Vagina (tissue), 2 donors: ENCODE measurements around the gene TENT5C. TPM values are rescaled to one million over a fixed set of nuclear protein-coding genes. Genes with fewer than 3 reads are reported as not detected.

ENCODE experiments used
- DNase-seq, 2 donors: peaks; one replicate each; pipeline ENCODE4 v3.0.0-alpha.2; 2017; ENCODE audit errors: extremely low spot score in 2 of 2
- H3K27ac ChIP-seq: fragments of 200-600 bp; sonication (generic); one replicate; pipeline ENCODE4 v1.5.1; 2019
- H3K27me3 ChIP-seq: fragments of 200-600 bp; sonication (generic); one replicate; pipeline ENCODE4 v1.5.1; 2019
- H3K36me3 ChIP-seq, 2 donors: fragments of 200-600 bp; sonication (generic); one replicate each; pipeline ENCODE4 v1.5.1; 2017 to 2019
- H3K4me1 ChIP-seq: fragments of 200-600 bp; sonication (generic); one replicate; pipeline ENCODE4 v1.5.1; 2019
- H3K4me3 ChIP-seq, 2 donors: fragments of 200-600 bp; sonication (generic); 1 replicate in 1 of 2; 2 replicates in 1 of 2; pipeline ENCODE4 v1.5.1; 2016 to 2019
- H3K9me3 ChIP-seq: fragments of 200-600 bp; sonication (generic); one replicate; pipeline ENCODE4 v1.5.1; 2019
- POLR2A ChIP-seq, 2 donors: fragments of 450-650 bp; IDR thresholded peaks; one replicate each; pipeline ENCODE4 v1.6.1; 2017; ENCODE audit warnings: antibody characterized with exemption in 2 of 2, mild to moderate bottlenecking in 2 of 2, moderate library complexity in 2 of 2
- POLR2AphosphoS5 ChIP-seq, 2 donors: sonication (generic); formaldehyde crosslinking; IDR thresholded peaks; one replicate each; pipeline ENCODE4 v1.9.0; 2017; ENCODE audit warnings: antibody characterized with exemption in 2 of 2, mild to moderate bottlenecking in 2 of 2, low read depth in 1 of 2; ENCODE audit not compliant: insufficient read depth in 1 of 2
- intact Hi-C: fragments of 100-400 bp; cut with DNase I; formaldehyde crosslinking; loops from one replicate; pipeline ENCODE4 v1.15.1; 2023
- total RNA-seq: library from RNA; depleted of rRNA; stranded (reverse); fragments of >200 nt; gene quantifications from one replicate; pipeline ENCODE4 v1.2.3, GENCODE V29; 2016
- TF ChIP-seq, protein P1 (sequence below), 3 experiments: fragments of 450-650 bp in 2 of 3; fragments of 200-600 bp in 1 of 3; sonication (generic) in 1 of 3; IDR thresholded peaks; one replicate each; pipeline ENCODE4 v1.5.1; 2017 to 2019; ENCODE audit warnings: antibody characterized with exemption in 3 of 3, mild to moderate bottlenecking in 2 of 3, moderate library complexity in 2 of 3

Gene TENT5C
- total RNA-seq, 1 donor from 2014 or later = 4.2 TPM

DNA sequence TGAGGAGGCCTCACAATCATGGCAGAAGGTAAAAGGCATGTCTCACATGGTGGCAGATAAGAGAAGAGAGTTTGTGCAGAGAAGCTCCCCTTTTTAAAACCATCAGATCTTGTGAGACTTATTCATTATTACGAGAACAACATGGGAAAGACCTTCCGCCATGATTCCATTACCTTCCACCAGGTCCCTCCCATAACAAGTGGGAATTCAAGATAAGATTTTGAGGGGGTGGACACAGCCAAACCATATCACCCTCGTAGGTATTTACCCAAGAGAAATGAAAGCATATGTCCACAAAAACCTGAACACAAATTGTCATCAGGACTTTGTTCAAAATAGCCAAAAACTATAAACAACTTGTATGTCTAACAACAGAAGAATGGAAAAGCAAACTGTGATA lies 45.9 kb upstream of the TENT5C start:
- Histone ChIP-seq H3K4me3 (no peak overlapping the region), H3K27me3 (no peaks in the 10 kb centered on the region), H3K27ac (no peak overlapping the region), H3K9me3 (no peaks in the 10 kb centered on the region), H3K36me3 (no peaks in the 10 kb centered on the region), H3K4me1 (no peaks in the 10 kb centered on the region)
- intact Hi-C loops = loop anchor here (5.0 kb wide), 1 partner anchor 1777 kb away; no protein-coding TSS in a partner anchor
- TF ChIP-seq POLR2A (IDR thresholded peaks at IDR 0.05) (no peak), POLR2AphosphoS5 (IDR thresholded peaks at IDR 0.05; ENCODE audit: insufficient read depth in 1 of 2, low read depth in 1 of 2) (no peak)
- TF ChIP-seq, protein P1, sequence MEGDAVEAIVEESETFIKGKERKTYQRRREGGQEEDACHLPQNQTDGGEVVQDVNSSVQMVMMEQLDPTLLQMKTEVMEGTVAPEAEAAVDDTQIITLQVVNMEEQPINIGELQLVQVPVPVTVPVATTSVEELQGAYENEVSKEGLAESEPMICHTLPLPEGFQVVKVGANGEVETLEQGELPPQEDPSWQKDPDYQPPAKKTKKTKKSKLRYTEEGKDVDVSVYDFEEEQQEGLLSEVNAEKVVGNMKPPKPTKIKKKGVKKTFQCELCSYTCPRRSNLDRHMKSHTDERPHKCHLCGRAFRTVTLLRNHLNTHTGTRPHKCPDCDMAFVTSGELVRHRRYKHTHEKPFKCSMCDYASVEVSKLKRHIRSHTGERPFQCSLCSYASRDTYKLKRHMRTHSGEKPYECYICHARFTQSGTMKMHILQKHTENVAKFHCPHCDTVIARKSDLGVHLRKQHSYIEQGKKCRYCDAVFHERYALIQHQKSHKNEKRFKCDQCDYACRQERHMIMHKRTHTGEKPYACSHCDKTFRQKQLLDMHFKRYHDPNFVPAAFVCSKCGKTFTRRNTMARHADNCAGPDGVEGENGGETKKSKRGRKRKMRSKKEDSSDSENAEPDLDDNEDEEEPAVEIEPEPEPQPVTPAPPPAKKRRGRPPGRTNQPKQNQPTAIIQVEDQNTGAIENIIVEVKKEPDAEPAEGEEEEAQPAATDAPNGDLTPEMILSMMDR (IDR thresholded peaks at IDR 0.05) = no peak
- DNase-seq = peak in 1 of 2 donors; percentile 11

DNA sequence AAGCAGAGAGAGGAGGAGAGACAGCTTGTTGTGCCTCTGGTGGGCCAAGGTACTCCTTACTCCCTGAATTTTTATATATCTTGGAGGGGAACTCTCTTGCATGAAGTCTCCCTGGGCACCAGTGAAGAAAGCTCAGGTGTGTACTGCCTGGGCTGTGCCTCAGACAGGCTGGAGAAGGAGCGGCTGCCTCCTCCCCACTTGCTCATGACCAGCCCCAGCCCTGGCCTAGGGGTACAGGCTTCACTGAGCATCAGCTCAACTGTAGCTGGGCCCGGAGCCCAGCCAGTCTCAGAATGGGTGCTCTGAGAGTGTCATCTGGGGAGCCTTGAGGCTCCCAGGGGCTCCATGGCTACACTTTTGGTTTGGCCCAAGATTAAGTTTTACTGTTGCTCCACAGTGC lies 44.8 kb upstream of the TENT5C start:
- DNase-seq = peak in 1 of 2 donors; percentile 42
- H3K27ac ChIP-seq = no peak overlapping the region

DNA sequence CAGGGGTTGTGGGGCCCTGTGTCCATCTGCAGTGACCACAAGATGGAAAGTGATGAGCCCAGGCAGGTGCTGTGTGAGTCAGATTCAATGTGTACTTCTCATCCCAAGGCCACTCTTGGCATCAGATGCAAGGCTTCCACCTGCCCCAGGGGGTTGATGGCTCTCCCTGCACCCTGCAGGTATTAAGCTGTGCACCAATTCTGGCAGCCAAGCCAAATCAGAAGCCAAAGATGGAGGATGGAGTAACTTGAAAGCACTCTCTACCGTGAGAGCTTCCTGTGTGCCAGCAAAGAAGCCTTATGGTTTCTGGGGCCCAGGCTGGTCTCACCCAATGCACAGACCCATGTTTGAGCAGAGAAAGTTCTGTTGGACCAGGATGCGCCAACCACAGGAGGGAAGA lies 44.3 kb upstream of the TENT5C start:
- Histone ChIP-seq H3K9me3 (no peaks in the 10 kb centered on the region), H3K4me3 (no peak overlapping the region), H3K4me1 (no peaks in the 10 kb centered on the region), H3K27me3 (no peaks in the 10 kb centered on the region), H3K36me3 (no peaks in the 10 kb centered on the region), H3K27ac (no peak overlapping the region)
- intact Hi-C loops = no loop called here
- peak in 1 of 2 donors; percentile 29 for DNase-seq
- no peak for TF ChIP-seq POLR2A (IDR thresholded peaks at IDR 0.05)
- TF ChIP-seq POLR2AphosphoS5 (IDR thresholded peaks at IDR 0.05; ENCODE audit: insufficient read depth in 1 of 2, low read depth in 1 of 2) = no peak
- TF ChIP-seq, protein P1 (IDR thresholded peaks at IDR 0.05) = no peak

More for the DNA sequence above, 44.8 kb upstream of the TENT5C start:
- TF ChIP-seq POLR2AphosphoS5 (IDR thresholded peaks at IDR 0.05; ENCODE audit: insufficient read depth in 1 of 2, low read depth in 1 of 2) (no peak), POLR2A (IDR thresholded peaks at IDR 0.05) (no peak)
- TF ChIP-seq, protein P1 (IDR thresholded peaks at IDR 0.05) = no peak
- Histone ChIP-seq H3K4me1 (no peaks in the 10 kb centered on the region), H3K36me3 (no peaks in the 10 kb centered on the region), H3K4me3 (no peak overlapping the region), H3K27me3 (no peaks in the 10 kb centered on the region), H3K9me3 (no peaks in the 10 kb centered on the region)
- intact Hi-C loops = no loop called here

DNA sequence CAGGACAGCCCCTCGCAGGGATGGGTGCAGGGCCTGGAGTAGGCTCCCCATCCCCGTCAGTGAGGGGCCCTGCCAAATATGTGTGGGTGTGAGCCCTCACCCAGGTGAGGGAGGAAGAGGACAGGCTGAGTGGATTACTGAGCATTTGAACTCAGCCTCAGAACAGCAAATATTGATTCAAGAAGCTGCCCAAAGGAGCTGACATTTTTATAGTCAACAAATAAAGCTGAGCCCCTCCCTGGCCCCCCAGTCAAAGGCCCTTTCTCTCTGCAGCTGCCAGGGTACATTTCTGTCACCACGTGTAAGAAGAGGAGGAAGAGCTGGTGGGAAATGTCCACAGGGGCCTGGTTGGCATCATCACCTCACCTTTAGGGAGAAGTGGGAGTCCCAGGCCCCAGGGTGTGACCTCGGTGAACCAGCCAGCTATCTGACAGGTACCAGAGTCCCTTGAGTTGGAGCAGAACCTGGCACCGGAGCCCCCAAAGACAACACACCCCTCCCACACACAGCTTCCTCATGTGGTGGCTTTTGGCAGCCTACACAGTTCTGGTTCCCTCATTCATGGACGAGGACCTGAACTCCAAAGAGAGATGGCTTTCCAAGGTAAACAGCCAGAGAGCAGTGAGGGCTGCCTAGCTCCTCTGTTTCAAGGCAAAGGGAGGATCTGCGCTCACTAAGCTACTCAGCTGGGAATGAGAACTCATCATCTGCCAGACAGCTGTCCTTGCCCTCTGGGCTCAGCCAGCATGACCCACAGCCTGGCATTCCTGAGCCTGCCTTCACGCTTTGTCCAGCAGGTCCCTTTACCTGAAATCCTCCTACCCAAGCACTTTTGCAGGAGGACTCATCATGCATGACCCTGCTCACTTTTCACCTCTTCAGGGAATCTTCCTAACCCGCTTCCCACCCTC lies 43.0 kb upstream of the TENT5C start:
- Histone ChIP-seq H3K36me3 (no peaks in the 10 kb centered on the region), H3K9me3 (no peaks in the 10 kb centered on the region), H3K4me3 (no peak overlapping the region), H3K4me1 (no peaks in the 10 kb centered on the region), H3K27me3 (no peaks in the 10 kb centered on the region), H3K27ac (no peak overlapping the region)
- TF ChIP-seq, protein P1 (IDR thresholded peaks at IDR 0.05) = no peak
- TF ChIP-seq POLR2AphosphoS5 (IDR thresholded peaks at IDR 0.05; ENCODE audit: insufficient read depth in 1 of 2, low read depth in 1 of 2) (no peak), POLR2A (IDR thresholded peaks at IDR 0.05) (no peak)
- intact Hi-C loops = no loop called here
- DNase-seq = peak in 1 of 2 donors; percentile 44

DNA sequence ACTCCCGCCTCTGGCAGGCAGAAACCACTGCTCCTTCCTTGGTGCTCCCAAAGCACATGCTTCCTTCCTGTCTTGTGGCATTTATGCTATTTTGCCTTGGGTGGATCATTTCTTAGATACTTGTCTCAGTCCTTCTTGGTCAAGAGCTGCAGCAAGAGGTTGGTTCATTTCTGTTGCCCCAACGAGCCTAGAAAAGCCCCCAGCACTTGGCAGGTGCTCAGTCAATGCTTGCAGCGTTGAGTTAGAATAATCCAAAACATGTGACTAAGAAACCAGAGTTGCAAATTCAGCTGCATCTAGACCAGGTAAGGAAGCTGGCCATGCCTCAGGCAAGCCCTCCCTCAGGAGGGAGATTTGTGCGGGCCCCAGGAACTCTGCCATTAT lies 42.4 kb upstream of the TENT5C start:
- DNase-seq = peak in 1 of 2 donors; percentile 65
- TF ChIP-seq, protein P1 (IDR thresholded peaks at IDR 0.05) = no peak
- TF ChIP-seq POLR2A (IDR thresholded peaks at IDR 0.05) = no peak
- no peak for TF ChIP-seq POLR2AphosphoS5 (IDR thresholded peaks at IDR 0.05; ENCODE audit: insufficient read depth in 1 of 2, low read depth in 1 of 2)
- Histone ChIP-seq H3K4me1 (no peaks in the 10 kb centered on the region), H3K27ac (no peak overlapping the region), H3K27me3 (no peaks in the 10 kb centered on the region), H3K36me3 (no peaks in the 10 kb centered on the region), H3K4me3 (no peak overlapping the region), H3K9me3 (no peaks in the 10 kb centered on the region)
- intact Hi-C loops = no loop called here
